SK-N-SH (cell line): ENCODE results near the gene SFTPB.

Experiments
- CTCF ChIP-seq: fragments of 200-600 bp; sonication (generic); IDR thresholded peaks from 2 replicates; pipeline ENCODE4 v1.6.1; 2017; ENCODE audit warnings: antibody characterized with exemption, mild to moderate bottlenecking, moderate library complexity
- IRF3 ChIP-seq: fragments of 150-350 bp; IDR thresholded peaks from 2 replicates; pipeline ENCODE4 v1.6.1; 2016; ENCODE audit warnings: mild to moderate bottlenecking, low read depth, low read length
- JUND ChIP-seq: IDR thresholded peaks from 2 replicates; pipeline ENCODE4 v1.4.0; 2012
- NRF1 ChIP-seq: IDR thresholded peaks from 2 replicates; pipeline ENCODE4 v1.6.1; 2012; ENCODE audit warnings: low read depth, mild to moderate bottlenecking, low read length
- POLR2AphosphoS5 ChIP-seq: IDR thresholded peaks from 2 replicates; pipeline ENCODE4 v1.6.1; 2012; ENCODE audit warnings: low read depth, low read length
- TCF12 ChIP-seq: IDR thresholded peaks from 2 replicates; pipeline ENCODE4 v1.4.0; 2012

GRCh38 chr2:85709401-85709811 is 41.4 kb upstream of the SFTPB start:
- no peak for TF ChIP-seq CTCF
- TF ChIP-seq NRF1, result no peak
- no peak for TF ChIP-seq POLR2AphosphoS5
- TF ChIP-seq JUND, result no peak
- TF ChIP-seq IRF3, result no peak
- TF ChIP-seq TCF12, result no peak
